Measurements from ENCODE around the gene ZBTB1. TPM values are rescaled to one million over a fixed set of nuclear protein-coding genes. Genes with fewer than 3 reads are reported as not detected.

The ZBTB1 gene
- total RNA-seq, 3 donors from 2014 or later (not counting 1 experiment from before 2014, with no cell fraction given), result 146 to 166 (median 151) TPM

GRCh38 chr14:64510825-64511671, 6.5 kb downstream of the ZBTB1 start:
- H3K4me3 ChIP-seq (ENCODE audit: low read length), result no peak overlapping the region
- no peaks in the 10 kb centered on the region for H3K9me3 ChIP-seq (ENCODE audit: control insufficient read depth, insufficient read depth, low read length)
- ATAC-seq (peak; percentile 73 to 85 (median 78)), DNase-seq (peak; percentile 49 to 90)
- Mint-ChIP-seq H3K27ac (peak overlapping the region; percentile 15 to 73), H3K36me3 (no peaks in the 10 kb centered on the region), H3K4me1 (peaks cover 82 to 86% of the 10 kb centered on the region in 2 donors), H3K27me3 (ENCODE audit: low read depth in 2 of 2) (no peaks in the 10 kb centered on the region), H3K4me3 (no peak overlapping the region), H3K9me3 (no peaks in the 10 kb centered on the region)
- no peaks in the 10 kb centered on the region for H3K36me3 ChIP-seq (ENCODE audit: control insufficient read depth, insufficient read depth, low read length)
- peak; percentile 91 for TF ChIP-seq CTCF (IDR thresholded peaks at IDR 0.05)
- no peaks in the 10 kb centered on the region for H3K27me3 ChIP-seq (ENCODE audit: control insufficient read depth, insufficient read depth, low read length)
- peak overlapping the region; percentile 39 for H3K27ac ChIP-seq (ENCODE audit: low read length)
- peaks cover 22% of the 10 kb centered on the region for H3K4me1 ChIP-seq (ENCODE audit: control insufficient read depth, insufficient read depth, low read length)
- WGBS (ENCODE audit: insufficient coverage), result 0% methylated on average over 3 of the region's 4 CpGs
- intact Hi-C loops (cut with micrococcal nuclease), result loop anchor here (1.0 kb wide), 1 partner anchor 81 kb away; no protein-coding TSS in a partner anchor

- no peak for DNase-seq
- 100% methylated on average over 1 of the region's 2 CpGs for WGBS (ENCODE audit: insufficient coverage)
- Histone ChIP-seq H3K27ac (ENCODE audit: low read length) (no peak overlapping the region), H3K36me3 (ENCODE audit: control insufficient read depth, insufficient read depth, low read length) (no peaks in the 10 kb centered on the region), H3K9me3 (ENCODE audit: control insufficient read depth, insufficient read depth, low read length) (no peaks in the 10 kb centered on the region), H3K4me3 (ENCODE audit: low read length) (no peak overlapping the region), H3K27me3 (ENCODE audit: control insufficient read depth, insufficient read depth, low read length) (no peaks in the 10 kb centered on the region), H3K4me1 (ENCODE audit: control insufficient read depth, insufficient read depth, low read length) (peaks cover 8% of the 10 kb centered on the region)
- no peak overlapping the region for H3K4me3 Mint-ChIP-seq
- H3K36me3 Mint-ChIP-seq, result no peaks in the 10 kb centered on the region
- no peaks in the 10 kb centered on the region for H3K9me3 Mint-ChIP-seq
- H3K27ac Mint-ChIP-seq, result no peak overlapping the region
- intact Hi-C loops (cut with micrococcal nuclease), result no loop called here
- no peak for TF ChIP-seq CTCF (IDR thresholded peaks at IDR 0.05)
- no peaks in the 10 kb centered on the region for H3K27me3 Mint-ChIP-seq (ENCODE audit: low read depth in 2 of 2)
- no peak for ATAC-seq
- peaks cover 75 to 83% of the 10 kb centered on the region in 2 donors for H3K4me1 Mint-ChIP-seq
These were observed 8.7 kb downstream of the ZBTB1 start for GRCh38 chr14:64513271-64513670.

- H3K4me3 ChIP-seq (ENCODE audit: low read length), result no peak overlapping the region
These were observed 10.5 kb downstream of the ZBTB1 start for GRCh38 chr14:64515053-64515452.

More at GRCh38 chr14:64515053-64515452, 10.5 kb downstream of the ZBTB1 start:
- Histone ChIP-seq H3K4me1 (ENCODE audit: control insufficient read depth, insufficient read depth, low read length) (peaks cover 5% of the 10 kb centered on the region), H3K27ac (ENCODE audit: low read length) (no peak overlapping the region), H3K27me3 (ENCODE audit: control insufficient read depth, insufficient read depth, low read length) (no peaks in the 10 kb centered on the region), H3K9me3 (ENCODE audit: control insufficient read depth, insufficient read depth, low read length) (no peaks in the 10 kb centered on the region), H3K36me3 (ENCODE audit: control insufficient read depth, insufficient read depth, low read length) (no peaks in the 10 kb centered on the region)
- intact Hi-C loops (cut with micrococcal nuclease), result no loop called here
- H3K27ac Mint-ChIP-seq, result peak overlapping the region in 1 of 2 donors; percentile 81
- ATAC-seq (no peak), DNase-seq (no peak)
- peaks cover 69 to 70% of the 10 kb centered on the region in 2 donors for H3K4me1 Mint-ChIP-seq
- no peak overlapping the region for H3K4me3 Mint-ChIP-seq
- H3K36me3 Mint-ChIP-seq, result no peaks in the 10 kb centered on the region
- TF ChIP-seq CTCF (IDR thresholded peaks at IDR 0.05), result no peak
- 78% methylated on average over 1 of the region's 1 CpG for WGBS (ENCODE audit: insufficient coverage)
- no peaks in the 10 kb centered on the region for H3K27me3 Mint-ChIP-seq (ENCODE audit: low read depth in 2 of 2)
- no peaks in the 10 kb centered on the region for H3K9me3 Mint-ChIP-seq
